IMR-90 (cell line): Measurements from ENCODE around the gene TBCEL. TPM values are rescaled to one million over a fixed set of nuclear protein-coding genes. Genes with fewer than 3 reads are reported as not detected.

Source experiments
- ATAC-seq: fragments of 200-7000 bp; cut with Tn5 transposase; 2 replicates; pipeline ENCODE4 v1.9.1; 2020; ENCODE audit warnings: low read depth, mild to moderate bottlenecking, moderate library complexity
- BruUV-seq: library from RNA; stranded (reverse); fragments of 400-500 nt; replicated peaks from 2 replicates; lab custom pipeline; 2021; lab: Mats Ljungman, UMichigan
- CTCF ChIA-PET: fragments of 300-600 bp; formaldehyde crosslinking; extraction: SDS; loops from one replicate; lab custom pipeline; 2021; ENCODE audit warnings: antibody characterized with exemption; lab: Yijun Ruan, JAX
- POLR2A ChIA-PET: fragments of 300-600 bp; sonication (Branson Sonifier 250); formaldehyde crosslinking; loops from one replicate; lab custom pipeline; 2022; ENCODE audit warnings: antibody characterized with exemption; ENCODE audit not compliant: unreplicated experiment; lab: Charles Lee
- DNase-seq: peaks from one replicate; pipeline ENCODE4 v3.0.0; 2013
- H2AFZ ChIP-seq: replicated peaks from 2 replicates; pipeline ENCODE3; 2013; ENCODE audit warnings: low read length, mild to moderate bottlenecking; ENCODE audit not compliant: poor library complexity
- H2AK5ac ChIP-seq: 2 replicates; pipeline ENCODE4 v1.6.1; 2013; ENCODE audit warnings: low read depth, low read length, inconsistent platforms
- H2AK9ac ChIP-seq: replicated peaks from 2 replicates; pipeline ENCODE3; 2013; ENCODE audit warnings: mild to moderate bottlenecking, low read depth, low read length, moderate library complexity; ENCODE audit not compliant: poor library complexity
- H2BK120ac ChIP-seq: 2 replicates; pipeline ENCODE4 v1.6.1; 2013; ENCODE audit warnings: low read depth, low read length, inconsistent platforms
- H2BK15ac ChIP-seq: 3 replicates; pipeline ENCODE4 v1.6.1; 2013; ENCODE audit warnings: low read depth, low read length, inconsistent platforms
- H2BK20ac ChIP-seq: 2 replicates; pipeline ENCODE4 v1.6.1; 2013; ENCODE audit warnings: low read depth, mild to moderate bottlenecking, inconsistent platforms, low read length, moderate library complexity
- H2BK5ac ChIP-seq: 2 replicates; pipeline ENCODE4 v1.6.1; 2013; ENCODE audit warnings: mild to moderate bottlenecking, low read depth, low read length, inconsistent platforms; ENCODE audit not compliant: poor library complexity, severe bottlenecking
- H3K14ac ChIP-seq: replicated peaks from 2 replicates; pipeline ENCODE4 v1.6.1; 2013; ENCODE audit warnings: low read depth, low read length, inconsistent platforms
- H3K18ac ChIP-seq: 2 replicates; pipeline ENCODE4 v1.6.1; 2013; ENCODE audit warnings: low read depth, low read length, control low read depth
- H3K23ac ChIP-seq: 2 replicates; pipeline ENCODE4 v1.6.1; 2013; ENCODE audit warnings: low read depth, low read length, inconsistent platforms
- H3K27ac ChIP-seq: 2 replicates; pipeline ENCODE4 v1.5.1; 2013; ENCODE audit warnings: mild to moderate bottlenecking, control low read depth, low read length; ENCODE audit not compliant: insufficient read depth
- H3K27me3 ChIP-seq: 2 replicates; pipeline ENCODE4 v1.6.1; 2013; ENCODE audit warnings: low read length; ENCODE audit not compliant: control insufficient read depth, insufficient read depth
- H3K36me3 ChIP-seq: 2 replicates; pipeline ENCODE4 v1.6.1; 2013; ENCODE audit warnings: low read length, mixed read lengths; ENCODE audit not compliant: control insufficient read depth, insufficient read depth
- H3K4ac ChIP-seq: 2 replicates; pipeline ENCODE4 v1.6.1; 2013; ENCODE audit warnings: low read depth, low read length, inconsistent platforms
- H3K4me1 ChIP-seq: 2 replicates; pipeline ENCODE4 v1.6.1; 2013; ENCODE audit warnings: low read length, mixed read lengths; ENCODE audit not compliant: control insufficient read depth, insufficient read depth
- H3K4me2 ChIP-seq: 2 replicates; pipeline ENCODE4 v1.6.1; 2013; ENCODE audit warnings: low read depth, mild to moderate bottlenecking, control low read depth, low read length, moderate library complexity
- H3K4me3 ChIP-seq: 2 replicates; pipeline ENCODE4 v1.5.1; 2013; ENCODE audit warnings: low read depth, mild to moderate bottlenecking, control low read depth, low read length, moderate library complexity; ENCODE audit not compliant: insufficient read depth
- H3K56ac ChIP-seq: 2 replicates; pipeline ENCODE4 v1.6.1; 2013; ENCODE audit warnings: low read length, inconsistent platforms; ENCODE audit not compliant: insufficient read depth; ENCODE audit errors: extremely low read depth
- H3K79me1 ChIP-seq, 2 experiments: 2 replicates each; pipeline ENCODE4 v1.6.1; 2013; ENCODE audit warnings: low read length in 2 of 2, inconsistent platforms in 1 of 2, low read depth in 1 of 2
- H3K9ac ChIP-seq: 2 replicates; pipeline ENCODE4 v1.6.1; 2013; ENCODE audit warnings: low read depth, low read length, control low read depth
- H3K9me1 ChIP-seq: 2 replicates; pipeline ENCODE4 v1.6.1; 2013; ENCODE audit warnings: low read length, inconsistent platforms; ENCODE audit not compliant: insufficient read depth
- H3K9me3 ChIP-seq: 2 replicates; pipeline ENCODE4 v1.6.1; 2013; ENCODE audit warnings: low read length; ENCODE audit not compliant: control insufficient read depth, insufficient read depth
- H4K20me1 ChIP-seq: 2 replicates; pipeline ENCODE4 v1.6.1; 2013; ENCODE audit warnings: low read length, inconsistent platforms; ENCODE audit not compliant: insufficient read depth
- H4K5ac ChIP-seq: 2 replicates; pipeline ENCODE4 v1.6.1; 2013; ENCODE audit warnings: mild to moderate bottlenecking, low read depth, low read length, control low read depth
- H4K8ac ChIP-seq, 2 experiments: 2 replicates each; pipeline ENCODE4 v1.6.1; 2013; ENCODE audit warnings: low read depth in 2 of 2, low read length in 2 of 2, control low read depth in 1 of 2, inconsistent platforms in 1 of 2
- H4K91ac ChIP-seq: 2 replicates; pipeline ENCODE4 v1.6.1; 2013; ENCODE audit warnings: low read depth, low read length, inconsistent platforms; ENCODE audit not compliant: insufficient read depth
- BHLHE40 ChIP-seq: fragments of 150-350 bp; IDR thresholded peaks from 2 replicates; pipeline ENCODE4 v1.6.1; 2016; ENCODE audit warnings: mild to moderate bottlenecking, low read depth, low read length
- CEBPB ChIP-seq: IDR thresholded peaks from 2 replicates; pipeline ENCODE4 v1.6.1; 2012; ENCODE audit warnings: low read depth, low read length, improper control_type of control experiment
- CHD1 ChIP-seq: IDR thresholded peaks from 2 replicates; pipeline ENCODE4 v1.6.1; 2012; ENCODE audit warnings: low read depth, low read length, improper control_type of control experiment
- CTCF ChIP-seq: conservative IDR thresholded peaks from 2 replicates; pipeline ENCODE4 v1.5.1; 2012; ENCODE audit warnings: mild to moderate bottlenecking, low read depth, low read length, improper control_type of control experiment
- ELK1 ChIP-seq: fragments of 150-350 bp; IDR thresholded peaks from 2 replicates; pipeline ENCODE4 v1.6.1; 2016; ENCODE audit warnings: low read depth, mild to moderate bottlenecking, low read length, moderate library complexity, borderline replicate concordance
- FOS ChIP-seq: fragments of 150-350 bp; IDR thresholded peaks from 2 replicates; pipeline ENCODE4 v1.6.1; 2016; ENCODE audit warnings: low read depth, low read length
- MAFK ChIP-seq: IDR thresholded peaks from 2 replicates; pipeline ENCODE4 v1.6.1; 2012; ENCODE audit warnings: low read depth, low read length, improper control_type of control experiment
- MAZ ChIP-seq: IDR thresholded peaks from 2 replicates; pipeline ENCODE4 v1.6.1; 2012; ENCODE audit warnings: low read depth, mild to moderate bottlenecking, low read length, improper control_type of control experiment, moderate library complexity, borderline replicate concordance
- MXI1 ChIP-seq: IDR thresholded peaks from 2 replicates; pipeline ENCODE4 v1.6.1; 2012; ENCODE audit warnings: low read depth, mild to moderate bottlenecking, low read length, moderate library complexity, borderline replicate concordance
- NFE2L2 ChIP-seq: fragments of 150-350 bp; IDR thresholded peaks from 2 replicates; pipeline ENCODE4 v1.6.1; 2016; ENCODE audit warnings: low read depth, mild to moderate bottlenecking, low read length
- POLR2A ChIP-seq: IDR thresholded peaks from 2 replicates; pipeline ENCODE4 v1.6.1; 2012; ENCODE audit warnings: mild to moderate bottlenecking, low read depth, low read length
- RAD21 ChIP-seq: IDR thresholded peaks from 2 replicates; pipeline ENCODE4 v1.6.1; 2012; ENCODE audit warnings: low read length, improper control_type of control experiment
- RCOR1 ChIP-seq: IDR thresholded peaks from 2 replicates; pipeline ENCODE4 v1.6.1; 2012; ENCODE audit warnings: mild to moderate bottlenecking, low read length, improper control_type of control experiment; ENCODE audit not compliant: insufficient replicate concordance
- RFX5 ChIP-seq: IDR thresholded peaks from 2 replicates; pipeline ENCODE4 v1.8.0; 2012; ENCODE audit warnings: low read depth, mild to moderate bottlenecking, low read length, moderate library complexity
- SMC3 ChIP-seq: fragments of 150-350 bp; IDR thresholded peaks from 2 replicates; pipeline ENCODE4 v1.6.1; 2016; ENCODE audit warnings: low read depth, mild to moderate bottlenecking, antibody characterized with exemption, low read length, moderate library complexity
- WGBS, 2 experiments: methylation state at CpG; one replicate each; pipeline versions ENCODE4 v1.1.5 to v1.1.7; 2013; ENCODE audit warnings: missing lambda C conversion rate in 2 of 2; ENCODE audit not compliant: insufficient read length in 1 of 2; ENCODE audit errors: extremely low coverage in 2 of 2; 5-methylcytosine and 5-hydroxymethylcytosine counted together
- dilution Hi-C: fragments of 300-500 bp; cut with HindIII; formaldehyde crosslinking; loops from one replicate; pipeline ENCODE4 v1.14.3; 2018; ENCODE audit warnings: low sequenced_read_pairs; ENCODE audit not compliant: unreplicated experiment
- in situ Hi-C: fragments of 300-500 bp; cut with MboI; formaldehyde crosslinking; loops from 3 replicates; pipeline ENCODE4 v1.14.3; 2019; ENCODE audit warnings: low sequenced_read_pairs, inconsistent platforms, mixed read lengths
- intact Hi-C: fragments of 100-400 bp; cut with micrococcal nuclease; formaldehyde crosslinking; loops from 2 replicates; pipeline ENCODE4 v1.10.0; 2022
- polyA plus RNA-seq, 3 experiments: library from polyadenylated mRNA; depleted of rRNA; stranded (reverse); fragments of >200 nt; gene quantifications; 2 replicates each; pipeline ENCODE4 v1.2.3, GENCODE V29; 2012; ENCODE audit warnings: low replicate concordance in 1 of 3
- total RNA-seq: library from RNA; depleted of rRNA; stranded (reverse); fragments of >200 nt; gene quantifications from 2 replicates; pipeline ENCODE4 v1.2.3, GENCODE V29; 2012
- TF ChIP-seq, protein P1 (sequence below): fragments of 150-350 bp; IDR thresholded peaks from 2 replicates; pipeline ENCODE4 v1.6.1; 2017; ENCODE audit warnings: mild to moderate bottlenecking, antibody characterized with exemption, low read length, low read depth

The TBCEL gene
- total and polyA plus RNA-seq, 2 of the 4 experiments (the other 2 are of a cell fraction) = 7.1 to 21.0 TPM

- H3K27ac ChIP-seq = no peak overlapping the region
- H3K14ac ChIP-seq = no peak overlapping the region
- ChIA-PET POLR2A (no interaction called here), CTCF (no interaction called here)
- H4K8ac ChIP-seq = no peak overlapping the region
- H3K4me2 ChIP-seq = no peak overlapping the region
- no peak for DNase-seq
- no peak overlapping the region for H3K4me3 ChIP-seq
- no peak overlapping the region for H4K5ac ChIP-seq
- in situ Hi-C loops (no loop called here), intact Hi-C loops (no loop called here), dilution Hi-C loops (no loop called here)
- H3K18ac ChIP-seq = no peak overlapping the region
- no peak overlapping the region for H4K91ac ChIP-seq
- no peak for TF ChIP-seq CTCF
- TF ChIP-seq CHD1 = no peak
- TF ChIP-seq MAFK = no peak
- TF ChIP-seq RCOR1 = no peak
- no peak for TF ChIP-seq RFX5
- TF ChIP-seq MXI1 = no peak
- TF ChIP-seq SMC3 = no peak
- TF ChIP-seq POLR2A = no peak
- TF ChIP-seq ELK1 = no peak
- TF ChIP-seq RAD21 = no peak
- TF ChIP-seq MAZ = no peak
- TF ChIP-seq FOS = no peak
- TF ChIP-seq BHLHE40 = no peak
- TF ChIP-seq CEBPB = no peak
- TF ChIP-seq, protein P1, sequence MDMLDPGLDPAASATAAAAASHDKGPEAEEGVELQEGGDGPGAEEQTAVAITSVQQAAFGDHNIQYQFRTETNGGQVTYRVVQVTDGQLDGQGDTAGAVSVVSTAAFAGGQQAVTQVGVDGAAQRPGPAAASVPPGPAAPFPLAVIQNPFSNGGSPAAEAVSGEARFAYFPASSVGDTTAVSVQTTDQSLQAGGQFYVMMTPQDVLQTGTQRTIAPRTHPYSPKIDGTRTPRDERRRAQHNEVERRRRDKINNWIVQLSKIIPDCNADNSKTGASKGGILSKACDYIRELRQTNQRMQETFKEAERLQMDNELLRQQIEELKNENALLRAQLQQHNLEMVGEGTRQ = no peak
- no peak for TF ChIP-seq NFE2L2
- no peak overlapping the region for H2AK5ac ChIP-seq
- no peaks in the 10 kb centered on the region for H4K20me1 ChIP-seq
- H3K23ac ChIP-seq = no peak overlapping the region
- no peaks in the 10 kb centered on the region for H3K79me1 ChIP-seq
- no CpG with 5 or more reads among the region's 1 CpG for WGBS, 2 experiments
- no peaks in the 10 kb centered on the region for H3K9me1 ChIP-seq
- H3K27me3 ChIP-seq = peaks cover 4% of the 10 kb centered on the region; the same call in 1 of the 2 replicates
- H3K4ac ChIP-seq = no peak overlapping the region
- no peaks in the 10 kb centered on the region for H3K4me1 ChIP-seq
- H3K9me3 ChIP-seq = no peaks in the 10 kb centered on the region
- BruUV-seq = no TSS peak
- no peak overlapping the region for H2BK20ac ChIP-seq
- no peak for ATAC-seq
- H2BK120ac ChIP-seq = no peak overlapping the region
- no peaks in the 10 kb centered on the region for H3K36me3 ChIP-seq
- H3K56ac ChIP-seq = no peak overlapping the region
- no peak overlapping the region for H3K9ac ChIP-seq
- H2BK15ac ChIP-seq = no peak overlapping the region
- H2AK9ac ChIP-seq = no peak overlapping the region
- H2BK5ac ChIP-seq = no peak overlapping the region
- no peak overlapping the region for H2AFZ ChIP-seq
These were observed 11.8 kb upstream of the TBCEL start for GRCh38 chr11:121012091-121012490.
